ENCODE results near the gene EIF3L. TPM values are rescaled to one million over a fixed set of nuclear protein-coding genes. Genes with fewer than 3 reads are reported as not detected.
A peak's percentile ranks its signal among the peaks of the same experiment; 100 is the strongest.

The EIF3L gene
- polyA plus RNA-seq, 1 of the 3 experiments (the other 2 are of a cell fraction) = 478 TPM

DNA sequence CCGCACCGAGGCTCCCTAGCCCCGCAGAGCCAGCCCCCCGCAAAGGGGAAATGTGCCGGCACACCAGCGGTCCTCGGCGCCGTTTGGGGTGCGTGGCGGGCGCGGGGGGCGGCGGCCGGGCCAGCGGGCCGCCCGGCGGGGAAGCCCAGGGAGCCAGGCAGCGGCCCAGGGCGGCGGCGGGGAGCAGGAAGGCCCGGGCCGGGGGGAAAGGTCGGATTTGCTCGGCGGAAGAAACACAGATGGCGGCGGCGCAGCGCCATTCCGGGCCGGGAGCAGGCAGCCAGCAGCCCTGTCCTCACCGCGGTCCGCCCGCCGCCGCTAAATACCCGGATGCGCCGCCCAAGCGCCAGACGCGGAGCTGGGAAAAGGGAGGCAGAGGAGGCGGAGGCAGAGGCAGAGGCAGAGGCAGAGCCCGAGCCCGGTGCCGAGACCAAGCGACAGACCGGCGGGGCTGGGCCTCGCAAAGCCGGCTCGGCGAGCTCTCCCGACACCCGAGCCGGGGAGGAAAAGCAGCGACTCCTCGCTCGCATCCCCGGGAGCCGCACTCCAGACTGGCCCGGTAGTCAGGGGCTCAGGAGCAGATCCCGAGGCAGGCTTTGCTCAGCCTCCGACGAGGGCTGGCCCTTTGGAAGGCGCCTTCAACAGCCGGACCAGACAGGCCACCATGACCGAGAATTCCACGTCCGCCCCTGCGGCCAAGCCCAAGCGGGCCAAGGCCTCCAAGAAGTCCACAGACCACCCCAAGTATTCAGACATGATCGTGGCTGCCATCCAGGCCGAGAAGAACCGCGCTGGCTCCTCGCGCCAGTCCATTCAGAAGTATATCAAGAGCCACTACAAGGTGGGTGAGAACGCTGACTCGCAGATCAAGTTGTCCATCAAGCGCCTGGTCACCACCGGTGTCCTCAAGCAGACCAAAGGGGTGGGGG lies 44.1 kb upstream of the EIF3L start:
- H3K9ac ChIP-seq = peak overlapping the region; percentile 65
- TF ChIP-seq, protein P1, sequence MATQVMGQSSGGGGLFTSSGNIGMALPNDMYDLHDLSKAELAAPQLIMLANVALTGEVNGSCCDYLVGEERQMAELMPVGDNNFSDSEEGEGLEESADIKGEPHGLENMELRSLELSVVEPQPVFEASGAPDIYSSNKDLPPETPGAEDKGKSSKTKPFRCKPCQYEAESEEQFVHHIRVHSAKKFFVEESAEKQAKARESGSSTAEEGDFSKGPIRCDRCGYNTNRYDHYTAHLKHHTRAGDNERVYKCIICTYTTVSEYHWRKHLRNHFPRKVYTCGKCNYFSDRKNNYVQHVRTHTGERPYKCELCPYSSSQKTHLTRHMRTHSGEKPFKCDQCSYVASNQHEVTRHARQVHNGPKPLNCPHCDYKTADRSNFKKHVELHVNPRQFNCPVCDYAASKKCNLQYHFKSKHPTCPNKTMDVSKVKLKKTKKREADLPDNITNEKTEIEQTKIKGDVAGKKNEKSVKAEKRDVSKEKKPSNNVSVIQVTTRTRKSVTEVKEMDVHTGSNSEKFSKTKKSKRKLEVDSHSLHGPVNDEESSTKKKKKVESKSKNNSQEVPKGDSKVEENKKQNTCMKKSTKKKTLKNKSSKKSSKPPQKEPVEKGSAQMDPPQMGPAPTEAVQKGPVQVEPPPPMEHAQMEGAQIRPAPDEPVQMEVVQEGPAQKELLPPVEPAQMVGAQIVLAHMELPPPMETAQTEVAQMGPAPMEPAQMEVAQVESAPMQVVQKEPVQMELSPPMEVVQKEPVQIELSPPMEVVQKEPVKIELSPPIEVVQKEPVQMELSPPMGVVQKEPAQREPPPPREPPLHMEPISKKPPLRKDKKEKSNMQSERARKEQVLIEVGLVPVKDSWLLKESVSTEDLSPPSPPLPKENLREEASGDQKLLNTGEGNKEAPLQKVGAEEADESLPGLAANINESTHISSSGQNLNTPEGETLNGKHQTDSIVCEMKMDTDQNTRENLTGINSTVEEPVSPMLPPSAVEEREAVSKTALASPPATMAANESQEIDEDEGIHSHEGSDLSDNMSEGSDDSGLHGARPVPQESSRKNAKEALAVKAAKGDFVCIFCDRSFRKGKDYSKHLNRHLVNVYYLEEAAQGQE (IDR thresholded peaks at IDR 0.05; ENCODE audit: low read depth, low read length) = peak; percentile 10; the same call in 1 of the 2 replicates
- TF ChIP-seq GABPA (IDR thresholded peaks at IDR 0.05; ENCODE audit: low read depth) = no peak
- TF ChIP-seq FOXJ3 (CRISPR knock-in tag; IDR thresholded peaks at IDR 0.05) = no peak
- TF ChIP-seq FOXM1 (IDR thresholded peaks at IDR 0.05; ENCODE audit: low read depth) = no peak
- no peak for TF ChIP-seq JUND (IDR thresholded peaks at IDR 0.05)
- TF ChIP-seq EP300 (IDR thresholded peaks at IDR 0.05; ENCODE audit: borderline replicate concordance in 1 of 2, low read depth in 1 of 2, low read length in 1 of 2) = no peak; a peak in 1 of 4 replicates
- TF ChIP-seq, protein P2, sequence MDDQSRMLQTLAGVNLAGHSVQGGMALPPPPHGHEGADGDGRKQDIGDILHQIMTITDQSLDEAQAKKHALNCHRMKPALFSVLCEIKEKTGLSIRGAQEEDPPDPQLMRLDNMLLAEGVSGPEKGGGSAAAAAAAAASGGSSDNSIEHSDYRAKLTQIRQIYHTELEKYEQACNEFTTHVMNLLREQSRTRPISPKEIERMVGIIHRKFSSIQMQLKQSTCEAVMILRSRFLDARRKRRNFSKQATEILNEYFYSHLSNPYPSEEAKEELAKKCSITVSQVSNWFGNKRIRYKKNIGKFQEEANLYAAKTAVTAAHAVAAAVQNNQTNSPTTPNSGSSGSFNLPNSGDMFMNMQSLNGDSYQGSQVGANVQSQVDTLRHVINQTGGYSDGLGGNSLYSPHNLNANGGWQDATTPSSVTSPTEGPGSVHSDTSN (IDR thresholded peaks at IDR 0.05) = no peak
- no peak for TF ChIP-seq RFX5 (IDR thresholded peaks at IDR 0.05; ENCODE audit: low read length)
- no peak for TF ChIP-seq RAD21 (IDR thresholded peaks at IDR 0.05; ENCODE audit: low read length)
- TF ChIP-seq, protein P3, sequence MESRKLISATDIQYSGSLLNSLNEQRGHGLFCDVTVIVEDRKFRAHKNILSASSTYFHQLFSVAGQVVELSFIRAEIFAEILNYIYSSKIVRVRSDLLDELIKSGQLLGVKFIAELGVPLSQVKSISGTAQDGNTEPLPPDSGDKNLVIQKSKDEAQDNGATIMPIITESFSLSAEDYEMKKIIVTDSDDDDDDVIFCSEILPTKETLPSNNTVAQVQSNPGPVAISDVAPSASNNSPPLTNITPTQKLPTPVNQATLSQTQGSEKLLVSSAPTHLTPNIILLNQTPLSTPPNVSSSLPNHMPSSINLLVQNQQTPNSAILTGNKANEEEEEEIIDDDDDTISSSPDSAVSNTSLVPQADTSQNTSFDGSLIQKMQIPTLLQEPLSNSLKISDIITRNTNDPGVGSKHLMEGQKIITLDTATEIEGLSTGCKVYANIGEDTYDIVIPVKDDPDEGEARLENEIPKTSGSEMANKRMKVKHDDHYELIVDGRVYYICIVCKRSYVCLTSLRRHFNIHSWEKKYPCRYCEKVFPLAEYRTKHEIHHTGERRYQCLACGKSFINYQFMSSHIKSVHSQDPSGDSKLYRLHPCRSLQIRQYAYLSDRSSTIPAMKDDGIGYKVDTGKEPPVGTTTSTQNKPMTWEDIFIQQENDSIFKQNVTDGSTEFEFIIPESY (IDR thresholded peaks at IDR 0.05; ENCODE audit: borderline replicate concordance, low read depth) = no peak
- peak; percentile 46 for TF ChIP-seq CHD2 (IDR thresholded peaks at IDR 0.05; ENCODE audit: low read length, partially characterized antibody)
- peak; percentile 76; the same call in 1 of the 2 replicates for TF ChIP-seq YY1 (IDR thresholded peaks at IDR 0.05; ENCODE audit: low read depth)
- TF ChIP-seq SIN3A (IDR thresholded peaks at IDR 0.05; ENCODE audit: borderline replicate concordance, low read depth, low read length) = peak; percentile 64; the same call in 1 of the 2 replicates
- TF ChIP-seq, protein P4, sequence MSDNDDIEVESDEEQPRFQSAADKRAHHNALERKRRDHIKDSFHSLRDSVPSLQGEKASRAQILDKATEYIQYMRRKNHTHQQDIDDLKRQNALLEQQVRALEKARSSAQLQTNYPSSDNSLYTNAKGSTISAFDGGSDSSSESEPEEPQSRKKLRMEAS (IDR thresholded peaks at IDR 0.05; ENCODE audit: low read depth) = 0 out of 2 replicates have a peak, but pooled peaks have one; percentile 64
- TF ChIP-seq, protein P5, sequence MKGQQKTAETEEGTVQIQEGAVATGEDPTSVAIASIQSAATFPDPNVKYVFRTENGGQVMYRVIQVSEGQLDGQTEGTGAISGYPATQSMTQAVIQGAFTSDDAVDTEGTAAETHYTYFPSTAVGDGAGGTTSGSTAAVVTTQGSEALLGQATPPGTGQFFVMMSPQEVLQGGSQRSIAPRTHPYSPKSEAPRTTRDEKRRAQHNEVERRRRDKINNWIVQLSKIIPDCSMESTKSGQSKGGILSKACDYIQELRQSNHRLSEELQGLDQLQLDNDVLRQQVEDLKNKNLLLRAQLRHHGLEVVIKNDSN (IDR thresholded peaks at IDR 0.05; ENCODE audit: borderline replicate concordance, low read depth) = no peak
- TF ChIP-seq EZH2phosphoT487 (IDR thresholded peaks at IDR 0.05; ENCODE audit: borderline replicate concordance, low read depth) = no peak
- peak; percentile 54; the same call in 1 of the 2 replicates for TF ChIP-seq MXI1 (IDR thresholded peaks at IDR 0.05; ENCODE audit: low read depth, low read length)
- peak; percentile 94 for TF ChIP-seq POLR2AphosphoS5 (IDR thresholded peaks at IDR 0.05; ENCODE audit: low read depth, low read length)
- peak; percentile 94 for TF ChIP-seq TAF1 (IDR thresholded peaks at IDR 0.05; ENCODE audit: borderline replicate concordance, low read depth, low read length)
- peak; percentile 15; the same call in 1 of the 2 replicates for TF ChIP-seq TCF12 (IDR thresholded peaks at IDR 0.05)
- H3K9me2 ChIP-seq = no peaks in the 10 kb centered on the region
- DNase-seq = peak; percentile 93
- no peaks in the 10 kb centered on the region for H3K36me3 ChIP-seq (replicated peaks in 1 of 2; ENCODE audit: control insufficient read depth in 1 of 2, insufficient read depth in 2 of 2, low read length in 1 of 2)
- H3K27me3 ChIP-seq (ENCODE audit: insufficient read depth) = no peaks in the 10 kb centered on the region
- ChIA-PET POLR2A (interaction anchor here (1.1 to 1.5 kb wide), 6 partner anchors 9 to 197 kb away, joined by 3 to 9 read pairs (median 4); partner anchors contain the start of genes ANKRD54 and GGA1), CTCF (interaction anchor here (0.8 to 2.0 kb wide), 6 partner anchors 12 to 198 kb away, joined by 3 to 7 read pairs (median 4); partner anchors contain the start of gene ANKRD54)
- peak overlapping the region; percentile 55 to 86 for H3K27ac ChIP-seq (ENCODE audit: low read depth in 2 of 2, low read length in 1 of 2)
- H3K79me2 ChIP-seq (ENCODE audit: insufficient read depth) = peaks cover 22% of the 10 kb centered on the region
- WGBS (ENCODE audit: low lambda C conversion rate) = 17% methylated on average over 32 of the region's 87 CpGs
- H3K4me3 ChIP-seq (ENCODE audit: low read depth in 2 of 2, low read length in 1 of 2) = peak overlapping the region; percentile 70
- H3K9me3 ChIP-seq = no peaks in the 10 kb centered on the region
- H4K20me1 ChIP-seq (ENCODE audit: insufficient read depth) = no peaks in the 10 kb centered on the region; the same call in 1 of the 2 replicates
- H3K4me1 ChIP-seq (ENCODE audit: control insufficient read depth in 1 of 2, insufficient read depth in 2 of 2, low read depth in 1 of 2, low read length in 1 of 2) = peaks cover 0 to 35% of the 10 kb centered on the region in 2 experiments; a peak in 2 of 4 replicates
- peak overlapping the region; percentile 98 for H3K4me2 ChIP-seq
- peaks cover 17% of the 10 kb centered on the region for H3F3A ChIP-seq (replicated peaks; ENCODE audit: insufficient read depth)
- H2AFZ ChIP-seq (ENCODE audit: low read depth) = peak overlapping the region; percentile 80

Data from SK-N-SH (cell line).